Activated naive CD8-positive, alpha-beta T cell treated with anti-CD3 and anti-CD28 coated beads, Interleukin-2, amount 50 U/mL, for 24 hours (primary cell): Measurements from ENCODE around the gene MAP2K5.

ENCODE experiments used
- ATAC-seq: fragments of 150-1000 bp; cut with Tn5 transposase; one replicate; pipeline ENCODE4 v1.10.0; 2021
- DNase-seq: peaks from one replicate; pipeline ENCODE4 v3.0.0; 2021
- H3K27ac Mint-ChIP-seq: one replicate; pipeline ENCODE4 v1.8.0; 2021; ENCODE audit warnings: mild to moderate bottlenecking, mixed read lengths
- H3K27me3 Mint-ChIP-seq: one replicate; pipeline ENCODE4 v1.8.0; 2021; ENCODE audit warnings: mixed read lengths
- H3K36me3 Mint-ChIP-seq: one replicate; pipeline ENCODE4 v1.8.0; 2021; ENCODE audit warnings: low read depth, mixed read lengths
- H3K4me1 Mint-ChIP-seq: one replicate; pipeline ENCODE4 v1.8.0; 2021; ENCODE audit warnings: mixed read lengths
- H3K4me3 Mint-ChIP-seq: one replicate; pipeline ENCODE4 v1.8.0; 2021; ENCODE audit warnings: mild to moderate bottlenecking, moderate library complexity, mixed read lengths
- H3K9me3 Mint-ChIP-seq: one replicate; pipeline ENCODE4 v1.8.0; 2021; ENCODE audit warnings: mixed read lengths

MAP2K5 gene

GRCh38 chr15:67843571-67844387 lies 301.3 kb downstream of the MAP2K5 start:
- H3K27me3 Mint-ChIP-seq = peaks cover 4% of the 10 kb centered on the region
- no peak for DNase-seq

GRCh38 chr15:67845974-67846373 lies 303.5 kb downstream of the MAP2K5 start:
- Mint-ChIP-seq H3K36me3 (no peaks in the 10 kb centered on the region), H3K4me1 (peaks cover 9% of the 10 kb centered on the region), H3K9me3 (no peaks in the 10 kb centered on the region), H3K27ac (no peak overlapping the region), H3K27me3 (no peaks in the 10 kb centered on the region), H3K4me3 (no peak overlapping the region)
- DNase-seq = no peak
- no peak for ATAC-seq

More at GRCh38 chr15:67843571-67844387, 301.3 kb downstream of the MAP2K5 start:
- no peak for ATAC-seq
- H3K9me3 Mint-ChIP-seq = no peaks in the 10 kb centered on the region
- peaks cover 4% of the 10 kb centered on the region for H3K36me3 Mint-ChIP-seq
- H3K27ac Mint-ChIP-seq = no peak overlapping the region
- peaks cover 21% of the 10 kb centered on the region for H3K4me1 Mint-ChIP-seq
- H3K4me3 Mint-ChIP-seq = no peak overlapping the region

GRCh38 chr15:67849538-67849937 lies 307.0 kb downstream of the MAP2K5 start:
- peaks cover 3% of the 10 kb centered on the region for H3K27me3 Mint-ChIP-seq
- ATAC-seq (no peak), DNase-seq (no peak)
- no peak overlapping the region for H3K4me3 Mint-ChIP-seq
- no peaks in the 10 kb centered on the region for H3K9me3 Mint-ChIP-seq
- H3K36me3 Mint-ChIP-seq = no peaks in the 10 kb centered on the region
- no peak overlapping the region for H3K27ac Mint-ChIP-seq
- peaks cover 13% of the 10 kb centered on the region for H3K4me1 Mint-ChIP-seq

GRCh38 chr15:67850336-67850735 lies 307.8 kb downstream of the MAP2K5 start:
- Mint-ChIP-seq H3K4me3 (no peak overlapping the region), H3K4me1 (peaks cover 13% of the 10 kb centered on the region), H3K27ac (no peak overlapping the region), H3K36me3 (no peaks in the 10 kb centered on the region), H3K9me3 (no peaks in the 10 kb centered on the region), H3K27me3 (peaks cover 3% of the 10 kb centered on the region)
- DNase-seq = no peak
- no peak for ATAC-seq

GRCh38 chr15:67850994-67851571 lies 308.6 kb downstream of the MAP2K5 start:
- Mint-ChIP-seq H3K9me3 (no peaks in the 10 kb centered on the region), H3K27ac (peak overlapping the region; percentile 36), H3K4me3 (no peak overlapping the region), H3K4me1 (peaks cover 20% of the 10 kb centered on the region), H3K27me3 (peaks cover 3% of the 10 kb centered on the region), H3K36me3 (no peaks in the 10 kb centered on the region)
- DNase-seq (no peak), ATAC-seq (peak; percentile 40)

GRCh38 chr15:67852418-67852817 lies 309.9 kb downstream of the MAP2K5 start:
- Mint-ChIP-seq H3K4me3 (no peak overlapping the region), H3K9me3 (no peaks in the 10 kb centered on the region), H3K36me3 (no peaks in the 10 kb centered on the region), H3K27ac (no peak overlapping the region), H3K27me3 (peaks cover 3% of the 10 kb centered on the region), H3K4me1 (peaks cover 23% of the 10 kb centered on the region)
- DNase-seq (no peak), ATAC-seq (no peak)

GRCh38 chr15:67853454-67853853 lies 311.0 kb downstream of the MAP2K5 start:
- Mint-ChIP-seq H3K27ac (no peak overlapping the region), H3K27me3 (peaks cover 3% of the 10 kb centered on the region), H3K9me3 (no peaks in the 10 kb centered on the region), H3K4me3 (no peak overlapping the region), H3K4me1 (peaks cover 23% of the 10 kb centered on the region), H3K36me3 (no peaks in the 10 kb centered on the region)
- DNase-seq = no peak
- no peak for ATAC-seq

- ATAC-seq (no peak), DNase-seq (no peak)
- peaks cover 3% of the 10 kb centered on the region for H3K27me3 Mint-ChIP-seq
- H3K36me3 Mint-ChIP-seq = no peaks in the 10 kb centered on the region
- peaks cover 23% of the 10 kb centered on the region for H3K4me1 Mint-ChIP-seq
- H3K4me3 Mint-ChIP-seq = no peak overlapping the region
- H3K27ac Mint-ChIP-seq = no peak overlapping the region
- H3K9me3 Mint-ChIP-seq = no peaks in the 10 kb centered on the region
These were observed 311.9 kb downstream of the MAP2K5 start for GRCh38 chr15:67854358-67854757.

GRCh38 chr15:67855842-67856241 lies 313.3 kb downstream of the MAP2K5 start:
- H3K4me3 Mint-ChIP-seq = no peak overlapping the region
- H3K4me1 Mint-ChIP-seq = peaks cover 22% of the 10 kb centered on the region
- ATAC-seq (peak; percentile 87), DNase-seq (no peak)
- peak overlapping the region; percentile 45 for H3K27ac Mint-ChIP-seq
- H3K27me3 Mint-ChIP-seq = peaks cover 3% of the 10 kb centered on the region
- H3K9me3 Mint-ChIP-seq = no peaks in the 10 kb centered on the region
- no peaks in the 10 kb centered on the region for H3K36me3 Mint-ChIP-seq
